GM12874 (cell line): ENCODE results near the gene SEC11C.

Experiments
- TF ChIP-seq, protein P1 (sequence below): IDR thresholded peaks from 2 replicates; pipeline ENCODE4 v1.5.1; 2011; ENCODE audit warnings: low read depth, mild to moderate bottlenecking, control low read depth, low read length, moderate library complexity; ENCODE audit not compliant: insufficient read depth

Gene SEC11C

DNA sequence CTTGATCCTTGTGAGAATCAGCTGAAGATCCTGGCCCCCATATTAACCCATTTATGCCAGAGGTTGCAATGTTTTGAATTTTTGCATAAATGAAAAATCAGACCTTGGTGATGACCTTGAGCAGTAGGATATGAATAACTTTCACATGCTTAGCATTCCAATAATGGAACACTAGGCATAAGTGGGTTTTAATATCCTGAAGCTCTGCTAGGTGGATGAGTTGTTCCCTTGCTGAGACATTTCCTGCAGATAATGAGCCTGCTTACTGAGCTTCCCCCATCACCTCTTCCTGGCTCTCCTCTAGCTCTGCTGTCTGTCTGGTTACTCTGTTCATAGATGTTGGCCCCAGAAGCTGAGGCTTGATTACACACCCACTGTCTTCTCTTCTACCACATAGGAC, 25.5 kb upstream of the SEC11C start:
- TF ChIP-seq, protein P1, sequence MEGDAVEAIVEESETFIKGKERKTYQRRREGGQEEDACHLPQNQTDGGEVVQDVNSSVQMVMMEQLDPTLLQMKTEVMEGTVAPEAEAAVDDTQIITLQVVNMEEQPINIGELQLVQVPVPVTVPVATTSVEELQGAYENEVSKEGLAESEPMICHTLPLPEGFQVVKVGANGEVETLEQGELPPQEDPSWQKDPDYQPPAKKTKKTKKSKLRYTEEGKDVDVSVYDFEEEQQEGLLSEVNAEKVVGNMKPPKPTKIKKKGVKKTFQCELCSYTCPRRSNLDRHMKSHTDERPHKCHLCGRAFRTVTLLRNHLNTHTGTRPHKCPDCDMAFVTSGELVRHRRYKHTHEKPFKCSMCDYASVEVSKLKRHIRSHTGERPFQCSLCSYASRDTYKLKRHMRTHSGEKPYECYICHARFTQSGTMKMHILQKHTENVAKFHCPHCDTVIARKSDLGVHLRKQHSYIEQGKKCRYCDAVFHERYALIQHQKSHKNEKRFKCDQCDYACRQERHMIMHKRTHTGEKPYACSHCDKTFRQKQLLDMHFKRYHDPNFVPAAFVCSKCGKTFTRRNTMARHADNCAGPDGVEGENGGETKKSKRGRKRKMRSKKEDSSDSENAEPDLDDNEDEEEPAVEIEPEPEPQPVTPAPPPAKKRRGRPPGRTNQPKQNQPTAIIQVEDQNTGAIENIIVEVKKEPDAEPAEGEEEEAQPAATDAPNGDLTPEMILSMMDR, result no peak

DNA sequence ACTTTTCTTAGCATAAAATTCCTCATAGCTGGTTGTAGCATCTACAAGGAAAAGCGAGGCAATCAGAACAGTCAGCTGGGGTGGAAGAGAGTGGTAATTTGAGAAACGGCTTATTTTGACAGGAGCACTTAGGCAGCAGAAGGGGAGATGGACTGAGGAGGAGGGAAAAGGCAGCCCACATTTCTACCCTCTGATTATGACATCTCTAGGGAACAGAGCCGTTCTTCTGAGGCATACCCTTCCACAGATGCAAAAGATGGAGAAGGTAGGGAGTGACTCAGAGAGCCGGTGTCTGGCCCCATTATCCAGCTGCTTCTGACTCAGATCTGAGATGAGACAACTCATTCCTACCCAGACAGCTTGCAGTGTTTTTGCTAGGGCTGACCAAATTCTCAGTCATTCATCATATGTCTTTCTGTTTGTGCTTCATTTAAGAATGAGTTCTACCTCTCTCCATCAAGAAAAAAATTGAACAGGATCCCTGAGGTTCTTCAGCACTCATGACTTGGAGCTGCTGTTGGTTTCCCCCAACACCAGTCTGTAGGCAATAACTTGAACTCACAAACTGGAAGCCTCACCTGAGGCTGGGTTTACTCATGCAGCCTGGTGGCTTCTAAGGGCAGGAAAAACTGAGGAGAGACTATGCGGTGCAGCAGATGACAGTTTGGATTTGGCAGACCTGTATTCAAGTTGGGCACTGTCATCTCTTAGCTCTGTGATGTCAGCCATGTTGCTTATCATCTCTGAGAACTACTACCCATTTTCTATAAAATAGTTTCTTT, 15.9 kb upstream of the SEC11C start:
- TF ChIP-seq, protein P1, result no peak

DNA sequence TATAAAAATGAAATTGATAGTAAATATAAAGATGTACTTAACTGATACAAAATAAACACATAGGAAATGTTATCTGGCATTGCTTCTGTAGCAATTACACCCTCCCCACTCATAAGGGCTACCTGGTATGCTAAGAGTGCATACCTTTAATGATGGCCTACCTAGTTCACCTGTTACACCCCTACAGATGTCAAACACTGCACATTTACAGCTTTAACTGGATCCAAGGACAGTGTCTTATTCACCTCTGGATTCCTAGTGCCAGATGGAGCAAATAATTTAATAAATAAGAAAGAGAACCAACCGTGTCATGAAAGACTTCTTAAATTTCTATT, 15.3 kb upstream of the SEC11C start:
- TF ChIP-seq, protein P1, result no peak

DNA sequence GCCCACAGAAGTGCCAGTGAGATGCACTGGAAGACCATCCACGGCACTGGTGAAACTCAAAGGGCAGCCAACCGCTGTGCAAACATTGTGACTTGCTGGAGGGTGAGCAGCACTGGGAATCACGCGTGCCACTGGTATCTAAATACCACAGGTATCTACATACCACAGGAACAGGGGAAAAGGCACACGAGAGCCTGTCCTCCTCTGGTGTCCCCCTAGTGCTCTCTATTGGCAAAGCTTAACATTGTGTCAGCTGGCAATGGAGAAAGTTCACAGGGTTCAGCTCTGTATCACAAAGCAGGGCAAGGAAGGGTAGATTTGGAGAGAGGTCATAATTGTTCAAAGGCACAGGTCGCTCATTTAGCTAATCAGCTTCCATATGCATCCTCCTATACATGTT, 12.6 kb upstream of the SEC11C start:
- TF ChIP-seq, protein P1, result no peak

DNA sequence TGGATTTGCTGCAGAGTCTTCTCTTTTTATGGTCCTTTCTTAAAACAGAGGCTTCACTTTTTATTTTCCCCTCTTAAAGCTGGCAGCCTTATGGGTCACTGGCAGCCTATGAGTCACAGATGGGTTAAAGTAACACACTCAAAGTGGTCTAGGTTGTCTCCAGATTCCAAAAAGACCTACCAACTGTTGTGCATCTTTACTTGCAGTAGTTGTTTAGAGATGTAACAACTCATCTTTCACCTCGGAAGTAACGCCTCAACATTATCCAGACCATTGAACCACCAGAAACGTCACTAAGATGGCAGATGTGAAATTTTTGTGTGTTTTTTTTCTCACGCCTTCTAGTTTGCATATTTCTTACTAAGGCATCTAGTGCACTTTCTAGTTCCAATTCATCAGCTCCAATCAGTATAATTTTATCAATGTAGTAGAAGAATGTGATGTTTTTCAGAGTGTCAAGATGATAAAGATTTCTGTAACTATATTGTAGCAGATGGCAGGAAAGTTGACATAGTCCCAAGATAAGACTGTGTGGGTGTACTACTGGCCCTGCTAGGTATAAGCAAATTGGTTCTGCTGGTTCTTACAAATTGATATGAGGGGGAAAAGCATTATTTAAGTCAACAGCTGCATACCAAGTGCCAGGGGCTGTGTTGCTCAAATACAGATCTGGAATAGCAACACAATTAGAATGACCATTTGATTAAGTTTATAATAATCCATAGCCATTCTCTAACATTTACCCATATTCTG, 9.6 kb upstream of the SEC11C start:
- TF ChIP-seq, protein P1, result no peak

DNA sequence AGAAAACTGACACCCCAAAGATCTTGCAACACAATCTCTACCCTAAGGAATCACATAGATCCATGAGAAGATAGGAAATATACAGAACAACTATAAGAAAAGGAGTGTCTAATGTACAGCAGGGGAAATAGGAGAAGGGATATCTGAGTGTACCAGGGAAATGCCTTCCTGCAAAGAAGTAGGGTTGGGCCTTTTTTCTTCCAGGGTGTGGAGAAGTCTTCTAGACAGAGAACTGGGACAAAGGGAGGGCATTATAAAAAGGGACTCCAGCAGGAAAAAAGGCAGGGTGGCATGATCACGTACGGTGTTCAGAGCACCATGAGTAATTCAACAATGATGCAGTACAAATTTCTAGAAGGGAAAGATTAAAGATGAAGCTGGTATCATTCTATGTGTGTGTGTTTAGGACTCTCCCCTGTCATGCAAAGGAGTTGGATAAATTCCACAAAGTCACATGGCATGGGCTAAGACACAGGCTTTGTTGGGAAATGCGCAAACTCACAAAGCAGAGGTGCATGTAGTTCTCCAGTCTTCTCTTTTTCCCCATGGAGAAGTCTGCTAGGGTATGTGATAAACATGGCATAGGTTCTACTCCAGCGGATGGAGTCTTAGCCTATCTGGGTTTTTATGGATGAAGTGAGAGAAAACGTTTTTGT, 6.7 kb upstream of the SEC11C start:
- TF ChIP-seq, protein P1, result no peak

DNA sequence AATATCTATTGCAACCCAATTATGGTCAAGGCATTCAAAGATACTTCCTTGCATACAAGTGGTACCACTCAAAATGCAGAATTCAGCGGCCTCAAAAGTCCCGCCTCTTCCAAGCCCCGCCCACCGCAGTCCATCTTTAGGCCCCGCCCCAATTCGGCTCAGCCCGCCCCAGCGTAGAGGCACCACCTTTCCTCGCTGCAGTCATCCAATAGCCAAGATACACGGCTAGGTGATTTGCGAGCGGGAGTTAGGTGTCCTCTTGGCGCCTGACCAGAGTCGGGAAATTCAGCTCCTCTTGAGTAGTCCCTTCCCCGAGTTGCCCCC, 431 bp upstream of the SEC11C start:
- TF ChIP-seq, protein P1, result no peak
